HS-5 (cell line): Measurements from ENCODE around the gene ADGRB2.

ENCODE experiments used
- DNase-seq: peaks from one replicate; pipeline ENCODE4 v3.0.0-alpha.2; 2012; ENCODE audit warnings: low read depth

Gene ADGRB2

GRCh38 chr1:31781138-31781755, 17.1 kb upstream of the ADGRB2 start:
- DNase-seq, result no peak

- DNase-seq, result no peak
Measured at GRCh38 chr1:31780632-31781031, 16.5 kb upstream of the ADGRB2 start.

- no peak for DNase-seq
Measured at GRCh38 chr1:31779687-31780086, 15.5 kb upstream of the ADGRB2 start.

- DNase-seq, result no peak
Measured at GRCh38 chr1:31778763-31779488, 14.8 kb upstream of the ADGRB2 start.

- DNase-seq, result no peak
Measured at GRCh38 chr1:31776516-31776915, 12.4 kb upstream of the ADGRB2 start.

- DNase-seq, result no peak
Measured at GRCh38 chr1:31776032-31776431, 11.9 kb upstream of the ADGRB2 start.

GRCh38 chr1:31775210-31775999, 11.3 kb upstream of the ADGRB2 start:
- no peak for DNase-seq

GRCh38 chr1:31774495-31774894, 10.4 kb upstream of the ADGRB2 start:
- no peak for DNase-seq

- DNase-seq, result no peak
Measured at GRCh38 chr1:31773861-31774260, 9.7 kb upstream of the ADGRB2 start.

- no peak for DNase-seq
Measured at GRCh38 chr1:31772669-31773248, 8.6 kb upstream of the ADGRB2 start.

- no peak for DNase-seq
Measured at GRCh38 chr1:31771891-31772668, 7.9 kb upstream of the ADGRB2 start.

- no peak for DNase-seq
Measured at GRCh38 chr1:31769720-31770390, 5.7 kb upstream of the ADGRB2 start.

- DNase-seq, result no peak
Measured at GRCh38 chr1:31768939-31769704, 5.0 kb upstream of the ADGRB2 start.

GRCh38 chr1:31768407-31768907, 4.3 kb upstream of the ADGRB2 start:
- DNase-seq, result no peak

GRCh38 chr1:31767225-31767624, 3.1 kb upstream of the ADGRB2 start:
- DNase-seq, result no peak

GRCh38 chr1:31765516-31765915, 1.4 kb upstream of the ADGRB2 start:
- no peak for DNase-seq

GRCh38 chr1:31765041-31765467, 914 bp upstream of the ADGRB2 start:
- no peak for DNase-seq

GRCh38 chr1:31763671-31764311, 349 bp downstream of the ADGRB2 start:
- no peak for DNase-seq

GRCh38 chr1:31762726-31763670, 1.1 kb downstream of the ADGRB2 start:
- DNase-seq, result no peak
